Peyer's patch (tissue), 4 donors: ENCODE measurements around the gene ASB13. TPM values are rescaled to one million over a fixed set of nuclear protein-coding genes. Genes with fewer than 3 reads are reported as not detected.
A peak's percentile ranks its signal among the peaks of the same experiment; 100 is the strongest.
"Not testable (repeated sequence)": the region's sequence is repeated elsewhere in the genome, so short reads cannot be mapped to it uniquely, and the experiment has no call there.

Experiments
- DNase-seq, 3 donors: peaks; one replicate each; pipeline ENCODE4 v3.0.0-alpha.2; 2017 to 2019
- H3K27ac ChIP-seq, 4 donors: fragments of 200-600 bp; sonication (generic); one replicate each; pipeline ENCODE4 v1.5.1; 2016 to 2019
- H3K27me3 ChIP-seq, 2 donors: fragments of 200-600 bp; sonication (generic); one replicate each; pipeline ENCODE4 v1.5.1; 2019
- H3K36me3 ChIP-seq, 3 donors: fragments of 200-600 bp; sonication (generic); one replicate each; pipeline ENCODE4 v1.5.1; 2016 to 2019
- H3K4me1 ChIP-seq, 4 donors: fragments of 200-600 bp; sonication (generic); one replicate each; pipeline ENCODE4 v1.5.1; 2016 to 2019
- H3K4me3 ChIP-seq, 4 donors: fragments of 200-600 bp; sonication (generic); 1 replicate in 3 of 4; 2 replicates in 1 of 4; pipeline ENCODE4 v1.5.1; 2016 to 2019; ENCODE audit warnings: mild to moderate bottlenecking in 1 of 4
- H3K9me3 ChIP-seq, 4 donors: fragments of 200-600 bp; sonication (generic); one replicate each; pipeline ENCODE4 v1.5.1; 2016 to 2019; ENCODE audit warnings: mild to moderate bottlenecking in 1 of 4
- CTCF ChIP-seq, 6 experiments: fragments of 450-650 bp in 4 of 6; fragments of 200-600 bp in 2 of 6; sonication (generic) in 1 of 6; IDR thresholded peaks; one replicate each; pipeline ENCODE4 v1.5.1; 2017 to 2019; ENCODE audit warnings: antibody characterized with exemption in 6 of 6, mild to moderate bottlenecking in 3 of 6, moderate library complexity in 1 of 6
- POLR2A ChIP-seq, 2 donors: fragments of 450-650 bp; IDR thresholded peaks; one replicate each; pipeline ENCODE4 v1.5.1; 2017; ENCODE audit warnings: antibody characterized with exemption in 2 of 2, mild to moderate bottlenecking in 2 of 2, moderate library complexity in 2 of 2
- total RNA-seq, 4 donors: library from RNA; depleted of rRNA; stranded (reverse); fragments of >200 nt; gene quantifications; one replicate each; pipeline ENCODE4 v1.1.0, GENCODE V29; 2016

Gene ASB13
- total RNA-seq, 4 donors from 2014 or later = 28.1 to 80.9 (median 61.2) TPM

GRCh38 chr10:5627486-5628044 lies 38.8 kb downstream of the ASB13 start:
- no peak overlapping the region for H3K4me3 ChIP-seq
- no peak for TF ChIP-seq POLR2A (IDR thresholded peaks at IDR 0.05)
- TF ChIP-seq CTCF (IDR thresholded peaks at IDR 0.05) = no peak
- H3K9me3 ChIP-seq = no peaks in the 10 kb centered on the region
- H3K27me3 ChIP-seq = no peaks in the 10 kb centered on the region
- no peak for DNase-seq
- H3K36me3 ChIP-seq = no peaks in the 10 kb centered on the region
- H3K27ac ChIP-seq = peak overlapping the region in 1 of 4 donors; percentile 44
- H3K4me1 ChIP-seq = peaks cover 0 to 28% (median 6%) of the 10 kb centered on the region in 4 donors

- Histone ChIP-seq H3K4me3 (no peak overlapping the region), H3K27me3 (no peaks in the 10 kb centered on the region), H3K9me3 (no peaks in the 10 kb centered on the region), H3K36me3 (no peaks in the 10 kb centered on the region), H3K27ac (no peak overlapping the region), H3K4me1 (peaks cover 0 to 19% (median 6%) of the 10 kb centered on the region in 4 donors)
- TF ChIP-seq POLR2A (IDR thresholded peaks at IDR 0.05) = no peak
- TF ChIP-seq CTCF (IDR thresholded peaks at IDR 0.05) = no peak
- DNase-seq = no peak
Observed at GRCh38 chr10:5625992-5626777, 40.2 kb downstream of the ASB13 start.

GRCh38 chr10:5624701-5625100 lies 41.7 kb downstream of the ASB13 start:
- H3K27me3 ChIP-seq = no peaks in the 10 kb centered on the region
- no peaks in the 10 kb centered on the region for H3K36me3 ChIP-seq
- H3K4me1 ChIP-seq = peaks cover 0 to 19% (median 6%) of the 10 kb centered on the region in 4 donors
- no peak overlapping the region for H3K4me3 ChIP-seq
- TF ChIP-seq CTCF (IDR thresholded peaks at IDR 0.05) (no peak), POLR2A (IDR thresholded peaks at IDR 0.05) (no peak)
- DNase-seq = no peak
- H3K27ac ChIP-seq = no peak overlapping the region
- no peaks in the 10 kb centered on the region for H3K9me3 ChIP-seq

- Histone ChIP-seq H3K27ac (peak overlapping the region in 1 of 4 donors; percentile 31), H3K36me3 (no peaks in the 10 kb centered on the region), H3K27me3 (no peaks in the 10 kb centered on the region), H3K4me1 (peaks cover 0 to 21% (median 3%) of the 10 kb centered on the region in 4 donors), H3K9me3 (no peaks in the 10 kb centered on the region), H3K4me3 (no peak overlapping the region)
- DNase-seq = peak; percentile 79 to 95 (median 95)
- TF ChIP-seq CTCF (IDR thresholded peaks at IDR 0.05) (peak; percentile 48 to 97 (median 89)), POLR2A (IDR thresholded peaks at IDR 0.05) (peak in 1 of 2 donors; percentile 21)
Observed at GRCh38 chr10:5623081-5623748, 43.2 kb downstream of the ASB13 start.

- Histone ChIP-seq H3K36me3 (no peaks in the 10 kb centered on the region), H3K27ac (no peak overlapping the region), H3K4me3 (no peak overlapping the region), H3K9me3 (no peaks in the 10 kb centered on the region), H3K27me3 (no peaks in the 10 kb centered on the region), H3K4me1 (peaks cover 0 to 21% (median 3%) of the 10 kb centered on the region in 4 donors)
- TF ChIP-seq POLR2A (IDR thresholded peaks at IDR 0.05) (no peak), CTCF (IDR thresholded peaks at IDR 0.05) (no peak)
- DNase-seq = no peak
Observed at GRCh38 chr10:5622186-5622960, 44.0 kb downstream of the ASB13 start.

GRCh38 chr10:5621371-5621770 lies 45.0 kb downstream of the ASB13 start:
- not testable (repeated sequence) for H3K9me3 ChIP-seq, H3K4me3 ChIP-seq, H3K27ac ChIP-seq, DNase-seq, H3K27me3 ChIP-seq, H3K36me3 ChIP-seq
- peaks cover 0 to 21% (median 3%) of the 10 kb centered on the region in 4 donors for H3K4me1 ChIP-seq
